HG03097 (cell line): ENCODE data around the gene AHSG.

Source experiments
- ATAC-seq: cut with Tn5 transposase; IDR thresholded peaks from one replicate; pipeline ENCODE4 v1.9.1; 2021; ENCODE audit not compliant: unreplicated experiment, low FRiP score

Gene AHSG

DNA sequence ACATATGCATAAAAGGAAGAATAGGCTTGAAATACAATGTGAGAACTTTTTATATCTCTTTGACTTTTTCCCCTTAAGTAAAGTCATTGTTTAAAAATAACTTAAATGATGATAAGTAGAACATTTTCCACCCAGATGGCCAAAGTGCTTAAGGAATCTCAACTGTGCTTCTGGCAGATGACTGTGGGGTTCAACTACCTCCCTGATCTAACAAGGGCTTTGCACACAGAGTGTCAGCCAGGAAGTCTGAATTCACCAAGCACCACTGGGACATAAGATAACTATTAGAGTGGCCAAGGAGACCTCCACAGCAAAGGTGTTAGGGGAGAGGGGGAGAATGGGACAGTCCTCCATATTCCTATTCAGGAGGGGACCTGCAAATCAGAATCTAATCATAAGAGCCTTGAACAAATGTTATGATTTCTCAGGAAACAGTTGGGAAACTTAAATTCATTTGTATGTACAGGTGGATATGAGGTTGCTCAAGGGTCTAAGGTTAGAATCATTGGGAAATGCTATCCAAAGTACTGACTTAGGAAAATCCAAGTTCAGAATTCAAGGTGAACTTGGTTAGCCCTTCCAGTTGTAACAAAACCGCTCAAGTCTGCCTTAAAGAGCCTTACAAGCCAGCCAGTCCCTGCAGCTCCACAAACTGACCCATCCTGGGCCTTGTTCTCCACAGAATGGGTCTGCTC lies 27.1 kb downstream of the AHSG start, which contains the start of gene FETUB:
FETUB (plus strand) TSS at position 622 of the 695 bp plus-strand sequence; CDS start at position 684, 62 bp downstream.
- ATAC-seq, result no peak

DNA sequence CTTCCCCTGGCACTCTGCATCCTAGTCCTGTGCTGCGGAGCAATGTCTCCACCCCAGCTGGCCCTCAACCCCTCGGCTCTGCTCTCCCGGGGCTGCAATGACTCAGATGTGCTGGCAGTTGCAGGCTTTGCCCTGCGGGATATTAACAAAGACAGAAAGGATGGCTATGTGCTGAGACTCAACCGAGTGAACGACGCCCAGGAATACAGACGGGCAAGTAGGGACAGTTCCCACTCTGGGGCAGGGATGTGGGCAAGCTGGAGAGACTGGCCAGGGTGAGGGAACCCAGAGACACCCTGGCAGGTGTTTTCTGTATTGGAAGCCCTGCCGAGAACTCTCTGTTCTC lies 27.6 kb downstream of the AHSG start:
- ATAC-seq, result no peak

DNA sequence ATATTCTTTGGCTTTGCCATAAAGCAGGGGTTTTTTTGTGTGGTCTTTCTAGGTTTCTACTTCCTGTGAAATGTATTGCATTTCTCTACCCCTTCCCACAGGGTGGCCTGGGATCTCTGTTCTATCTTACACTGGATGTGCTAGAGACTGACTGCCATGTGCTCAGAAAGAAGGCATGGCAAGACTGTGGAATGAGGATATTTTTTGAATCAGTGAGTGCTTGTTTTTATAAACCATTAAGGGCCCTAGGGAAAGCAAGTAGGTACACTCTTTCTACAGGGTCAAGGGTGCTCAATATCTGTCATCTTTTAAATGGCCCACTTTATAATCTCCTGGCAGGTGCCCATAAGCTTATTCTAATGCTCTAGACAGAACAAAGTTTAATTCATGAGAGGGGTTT lies 28.1 kb downstream of the AHSG start:
- no peak for ATAC-seq

DNA sequence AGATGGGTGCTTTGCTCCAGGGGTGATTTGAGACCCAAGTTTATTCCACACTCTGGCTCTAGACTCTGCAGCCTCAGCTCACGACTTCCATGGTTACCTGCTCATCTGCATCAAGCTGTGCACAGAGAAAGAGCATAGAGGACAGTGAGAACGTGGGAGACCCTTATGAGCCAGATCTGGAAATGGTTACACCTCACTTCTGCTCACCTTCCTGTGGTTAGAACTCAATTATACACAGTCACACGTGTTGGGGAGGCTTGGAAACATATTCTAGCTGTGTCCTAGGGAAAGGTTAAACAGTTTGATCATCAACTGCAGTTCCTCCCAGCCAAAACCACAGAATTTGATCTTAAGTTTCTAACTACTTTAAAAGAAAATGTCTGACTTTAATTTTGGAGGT lies 29.2 kb downstream of the AHSG start:
- no peak for ATAC-seq

DNA sequence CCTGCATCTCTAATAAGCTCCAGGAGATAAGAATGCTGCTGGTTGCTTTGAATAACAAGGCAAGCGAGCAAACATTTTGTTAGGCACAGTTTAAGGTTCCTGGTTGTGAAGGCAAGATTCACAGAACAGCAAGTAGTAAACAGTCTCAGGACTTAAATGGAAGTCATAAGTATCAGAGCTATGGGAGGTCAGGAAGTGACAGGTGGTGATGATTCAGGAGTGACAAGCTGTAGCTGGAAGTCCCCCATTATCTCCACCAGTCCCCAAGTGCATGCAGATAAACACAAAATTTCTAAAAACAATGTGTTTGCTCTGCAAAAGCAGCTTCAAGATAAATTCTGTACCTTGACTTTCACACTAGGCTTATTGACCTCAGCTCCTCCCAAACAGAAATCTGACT lies 30.6 kb downstream of the AHSG start:
- ATAC-seq, result peak; percentile 52

DNA sequence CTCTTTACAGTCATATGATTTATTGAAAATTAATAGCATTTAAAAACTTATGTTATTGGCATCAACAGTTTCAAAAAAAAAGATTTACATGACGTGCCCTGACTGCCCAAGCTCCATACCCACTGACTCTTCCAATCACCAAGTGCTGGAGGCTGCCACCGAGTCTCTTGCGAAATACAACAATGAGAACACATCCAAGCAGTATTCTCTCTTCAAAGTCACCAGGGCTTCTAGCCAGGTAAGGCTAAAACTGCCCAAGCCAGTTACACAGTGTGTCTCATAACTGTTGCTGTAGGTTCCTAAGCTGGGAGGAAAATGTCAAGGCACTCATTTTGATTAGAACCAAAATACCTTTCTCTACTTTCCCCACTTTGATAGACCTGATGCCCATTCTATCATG lies 31.8 kb downstream of the AHSG start:
- ATAC-seq, result no peak

DNA sequence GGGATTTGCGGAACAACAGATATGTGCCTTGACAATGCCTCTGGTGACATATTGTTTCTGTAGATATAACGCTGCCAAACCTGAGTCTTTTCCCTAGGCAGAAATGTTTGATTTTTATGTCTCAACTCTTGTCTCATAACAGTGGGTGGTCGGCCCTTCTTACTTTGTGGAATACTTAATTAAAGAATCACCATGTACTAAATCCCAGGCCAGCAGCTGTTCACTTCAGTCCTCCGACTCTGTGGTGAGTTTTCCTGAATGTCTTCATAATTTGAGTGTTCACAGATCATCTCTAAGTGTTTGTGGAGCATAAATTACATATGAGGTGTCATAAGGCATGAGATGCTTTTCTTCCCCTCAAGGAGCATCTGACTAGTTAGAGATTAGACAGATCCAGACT lies 33.2 kb downstream of the AHSG start:
- no peak for ATAC-seq

DNA sequence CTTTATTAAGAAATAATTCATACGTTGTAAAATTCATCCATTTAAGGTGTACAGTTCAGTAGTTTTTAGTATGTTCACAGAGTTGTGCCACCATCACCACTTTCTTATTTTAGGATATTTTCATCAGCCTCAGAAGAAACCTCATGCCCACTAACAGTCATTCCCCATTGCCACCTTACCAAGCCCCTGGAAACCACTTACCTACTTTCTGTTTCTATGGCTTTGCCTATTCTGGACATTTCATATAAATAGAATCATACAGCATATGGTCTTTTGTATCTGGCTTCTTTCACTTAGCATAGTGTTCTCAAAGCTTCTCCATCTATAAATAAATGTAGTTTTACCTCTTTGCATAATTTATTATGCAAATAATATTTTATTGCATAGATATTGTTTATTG lies 34.0 kb downstream of the AHSG start:
- no peak for ATAC-seq

DNA sequence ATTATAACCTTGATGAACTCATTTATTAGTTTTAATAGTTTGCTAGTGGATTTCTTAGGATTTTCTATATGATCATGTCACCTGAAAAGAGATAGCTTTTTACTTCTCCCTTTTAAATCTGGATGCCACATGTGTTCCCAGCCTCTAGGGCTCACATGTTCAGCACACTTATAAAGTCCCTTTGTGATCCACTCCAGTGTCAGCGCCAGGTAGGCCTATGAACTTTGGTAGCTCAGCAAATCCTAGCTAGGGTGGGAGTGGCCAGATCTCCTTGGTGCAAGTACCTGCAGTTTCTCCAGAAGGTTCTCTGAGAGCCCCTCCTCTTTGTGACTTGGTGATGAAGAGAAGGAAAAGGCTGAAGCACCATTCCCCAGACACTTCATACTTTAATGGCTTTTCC lies 36.0 kb downstream of the AHSG start:
- ATAC-seq, result no peak

DNA sequence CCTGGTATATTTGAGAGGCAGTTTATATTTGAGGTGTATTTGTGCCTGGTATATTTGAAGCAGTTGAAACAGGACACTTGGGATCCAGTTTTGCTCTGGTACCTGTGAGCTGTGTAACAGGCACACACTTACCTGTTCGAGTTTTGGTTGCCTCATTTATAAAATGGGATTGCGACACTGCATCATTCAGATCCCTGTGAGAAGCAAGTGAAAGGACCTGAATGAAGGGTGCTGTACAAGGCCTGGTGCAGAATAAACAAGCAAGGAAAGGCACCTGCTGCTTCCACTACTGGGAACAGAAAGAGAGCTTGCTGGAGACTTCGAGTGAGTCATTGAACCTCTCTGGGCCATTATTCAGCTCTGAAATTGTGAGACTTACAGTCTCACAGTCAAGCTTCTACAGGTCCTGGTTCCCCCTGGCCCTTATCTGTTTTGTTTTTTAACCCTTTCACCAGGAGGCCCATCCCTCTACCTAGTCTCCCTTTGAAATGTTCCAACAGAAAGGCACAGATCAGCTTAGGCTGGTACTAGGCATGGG lies 38.9 kb downstream of the AHSG start:
- ATAC-seq, result no peak

DNA sequence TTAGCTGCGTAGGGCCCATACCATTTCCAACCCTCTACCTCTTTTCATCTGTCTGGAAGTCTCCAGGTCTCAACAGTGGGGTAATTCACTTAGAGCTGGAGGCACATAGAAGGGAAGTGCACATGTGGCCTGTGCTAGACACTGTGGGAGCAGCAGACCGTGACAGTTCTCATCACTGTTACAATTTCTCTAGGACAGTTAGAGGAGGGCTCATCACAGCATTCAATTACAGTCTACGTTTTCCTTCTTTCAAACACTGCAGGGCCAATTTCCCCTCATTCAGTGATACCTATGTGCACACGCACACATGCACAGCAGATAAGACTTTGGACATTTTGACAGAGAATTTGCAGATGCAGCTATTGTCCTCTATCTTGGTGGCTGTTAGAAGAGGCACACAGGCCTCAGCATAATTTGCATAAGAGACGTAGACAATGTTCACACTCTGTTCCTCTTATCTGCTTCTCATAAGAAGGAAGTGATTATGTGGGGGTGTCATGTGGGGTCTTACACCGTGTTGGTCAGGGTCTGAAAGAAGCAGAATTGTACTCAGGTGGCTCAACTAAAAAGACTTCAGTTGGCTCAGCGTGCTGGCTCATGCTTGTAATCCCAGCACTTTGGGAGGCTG lies 40.3 kb downstream of the AHSG start:
- peak; percentile 87 for ATAC-seq

DNA sequence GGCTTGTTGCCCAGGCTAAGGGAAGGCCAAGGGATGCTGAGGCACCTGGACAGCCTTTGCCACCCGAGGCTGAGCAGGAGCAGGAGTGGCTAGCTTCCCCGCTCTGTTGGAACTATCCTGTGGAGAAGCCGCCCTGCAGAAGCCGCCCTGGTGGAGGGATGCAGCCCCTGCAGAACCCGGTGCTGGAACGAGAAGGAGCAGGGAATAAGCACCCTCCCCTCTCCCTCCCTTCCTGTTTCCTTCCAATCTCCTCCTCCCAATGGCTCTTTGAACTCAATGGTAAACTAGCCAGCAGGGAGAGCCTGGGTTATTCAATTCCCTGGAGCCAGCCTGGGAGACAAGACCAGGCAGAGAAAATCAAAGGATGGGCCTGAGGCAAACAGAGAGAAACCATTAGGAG lies 41.1 kb downstream of the AHSG start:
- no peak for ATAC-seq

DNA sequence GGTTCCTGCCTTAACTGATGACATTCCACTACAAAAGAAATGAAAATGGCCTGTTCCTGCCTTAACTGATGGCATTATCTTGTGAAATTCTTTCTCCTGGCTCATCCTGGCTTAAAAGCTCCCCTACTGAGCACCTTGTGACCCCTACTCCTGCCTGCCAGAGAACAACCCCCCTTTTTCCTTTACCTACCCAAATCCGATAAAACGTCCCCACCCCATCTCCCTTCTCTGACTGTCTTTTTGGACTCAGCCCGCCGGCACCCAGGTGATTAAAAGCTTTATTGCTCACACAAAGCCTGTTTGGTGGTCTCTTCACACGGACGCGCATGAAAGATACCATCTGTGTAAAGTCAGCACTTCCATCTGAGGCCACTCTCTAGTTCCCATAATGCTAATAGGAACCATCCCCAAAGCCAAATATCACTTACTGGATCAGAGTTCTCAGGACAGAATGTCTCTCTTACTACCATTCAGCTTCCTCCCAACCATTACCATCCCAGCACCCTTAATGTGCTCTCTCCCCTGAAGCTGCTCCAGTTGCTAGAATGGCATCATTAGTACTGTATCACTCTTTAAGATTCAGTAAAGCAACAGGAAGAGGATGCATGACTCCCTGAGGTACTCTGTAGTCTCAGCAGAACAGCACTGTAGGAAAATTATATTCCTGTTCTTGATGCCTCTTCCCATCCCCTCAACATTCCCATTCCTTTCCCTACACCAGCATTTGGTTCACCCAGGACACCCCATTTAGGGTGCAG lies 50.7 kb downstream of the AHSG start:
- no peak for ATAC-seq

DNA sequence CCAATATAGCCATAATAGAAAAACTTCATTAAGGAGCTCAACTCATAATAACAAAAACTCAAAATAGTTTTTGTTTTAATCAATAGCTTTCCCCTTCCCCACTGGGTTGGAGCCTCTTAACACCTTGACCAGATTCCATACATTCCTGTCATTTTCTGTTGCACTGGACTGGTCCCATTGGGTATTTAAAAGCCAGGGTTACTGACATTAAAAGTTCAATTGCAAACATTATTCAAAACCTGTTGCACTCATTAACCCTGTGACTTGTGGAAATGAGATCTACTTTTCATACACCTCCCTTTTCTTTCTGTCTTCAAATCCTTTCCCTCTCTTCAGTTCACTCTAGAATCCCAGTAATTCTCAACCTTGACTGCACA lies 51.2 kb downstream of the AHSG start:
- ATAC-seq, result no peak

DNA sequence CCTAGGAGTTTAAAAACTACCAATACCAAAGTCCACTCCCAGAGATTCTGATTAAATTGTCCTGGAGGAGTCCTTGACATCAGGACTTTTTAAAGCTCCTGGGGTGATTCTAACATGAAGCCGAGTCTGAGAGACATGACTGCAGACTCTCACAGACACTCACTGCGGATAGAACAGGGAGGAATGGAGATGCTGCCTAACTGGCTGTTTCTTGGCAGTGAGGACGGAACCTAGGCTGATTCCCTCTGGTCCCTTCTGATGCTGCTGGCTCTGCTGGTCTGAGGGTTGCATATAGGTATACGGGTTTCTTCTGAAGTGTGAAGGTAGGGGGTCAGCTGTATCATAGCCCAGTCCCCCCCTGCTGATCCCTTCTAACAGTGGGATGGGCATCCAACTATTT lies 51.6 kb downstream of the AHSG start:
- no peak for ATAC-seq

DNA sequence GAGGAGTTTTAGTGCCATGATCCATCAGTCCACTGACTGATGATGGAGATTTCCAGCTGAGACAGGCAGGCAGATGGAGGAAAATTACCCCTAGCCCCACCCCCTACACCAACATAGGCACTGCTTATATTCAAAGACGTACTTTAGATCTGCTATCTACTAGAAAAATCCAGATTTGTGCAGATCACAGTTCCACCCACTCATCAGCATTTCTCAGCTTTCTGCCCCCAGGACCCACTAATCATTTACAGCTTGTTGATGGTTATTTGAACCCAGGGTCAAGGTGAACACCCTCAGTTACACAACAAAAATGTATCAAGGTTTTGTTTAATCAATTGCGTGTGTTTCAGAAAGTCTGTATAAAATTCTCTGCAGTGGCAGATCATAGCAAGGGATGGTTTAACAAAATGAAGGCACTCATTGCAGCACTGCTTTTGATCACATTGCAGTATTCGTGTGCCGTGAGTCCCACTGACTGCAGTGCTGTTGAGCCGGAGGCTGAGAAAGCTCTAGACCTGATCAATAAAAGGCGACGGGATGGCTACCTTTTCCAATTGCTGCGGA lies 52.8 kb downstream of the AHSG start, which contains the start of gene HRG:
HRG (plus strand) TSS at position 390 of the 564 bp plus-strand sequence; CDS start at position 408, 18 bp downstream.
- ATAC-seq, result no peak

DNA sequence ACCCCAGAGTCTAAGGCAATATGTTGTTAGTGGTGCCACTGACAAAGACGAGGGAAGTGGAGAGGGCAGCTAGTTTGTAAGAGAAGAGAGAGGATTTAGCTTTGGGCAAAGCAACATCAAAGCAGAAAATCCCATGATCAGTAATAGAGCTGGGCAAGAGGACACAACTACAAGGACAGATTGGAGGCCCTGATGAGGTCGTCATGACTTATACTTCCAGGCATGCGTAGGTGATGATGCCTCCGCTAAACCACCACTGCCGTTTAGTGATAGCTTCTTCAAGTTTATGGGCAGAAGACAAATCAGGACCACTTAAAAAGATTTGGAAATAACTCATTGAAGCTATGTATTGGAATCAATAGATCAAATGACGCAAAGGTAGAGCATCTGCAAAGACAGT lies 55.6 kb downstream of the AHSG start:
- no peak for ATAC-seq

DNA sequence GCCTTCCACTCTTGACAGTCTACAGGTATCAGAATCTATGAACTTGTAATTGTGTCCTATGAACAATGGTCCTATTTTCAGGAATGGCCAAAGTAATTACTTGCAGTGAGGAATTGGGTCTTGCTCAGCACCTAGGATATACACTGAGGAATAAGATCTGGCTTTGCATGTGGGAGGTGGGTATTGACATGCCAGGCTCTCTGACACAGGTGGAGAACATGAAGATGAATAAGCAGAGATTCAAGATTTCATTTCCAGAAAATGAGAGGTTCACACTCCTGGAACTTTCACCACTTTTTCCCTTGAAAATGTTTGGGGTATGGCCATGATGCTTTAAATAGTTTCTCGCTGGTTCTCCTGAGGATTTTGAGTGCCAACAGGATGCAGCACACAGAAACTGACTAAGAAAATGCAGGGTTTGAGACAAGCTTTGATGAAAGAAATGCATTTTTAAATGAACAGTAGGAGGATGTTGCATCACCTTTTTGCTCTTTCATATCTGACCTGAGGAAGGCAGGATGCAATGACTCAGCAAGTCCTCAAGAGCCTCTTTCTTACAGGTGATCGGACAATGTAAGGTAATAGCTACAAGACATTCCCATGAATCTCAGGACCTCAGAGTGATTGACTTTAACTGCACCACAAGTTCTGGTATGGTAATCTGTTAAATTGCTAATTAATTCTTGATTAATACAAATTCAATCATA lies 56.7 kb downstream of the AHSG start:
- no peak for ATAC-seq

DNA sequence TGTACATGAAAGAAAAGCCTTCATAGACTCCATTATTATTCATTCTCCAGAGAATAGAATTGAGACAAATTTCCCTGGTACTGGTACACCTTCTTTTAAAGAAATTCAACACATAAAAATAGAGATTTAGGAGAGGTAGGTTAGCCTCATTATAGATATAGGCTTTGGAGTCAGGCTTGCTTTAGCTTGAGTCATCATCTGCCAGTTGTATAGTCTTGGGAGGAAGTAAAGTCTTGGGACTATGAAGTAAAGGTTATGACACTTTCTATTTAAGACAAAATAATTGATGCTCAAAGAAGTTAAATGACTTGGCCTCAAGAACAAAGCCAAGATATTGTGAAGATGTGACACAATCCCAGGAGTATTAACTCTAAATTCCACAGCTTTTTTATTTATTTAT lies 57.3 kb downstream of the AHSG start:
- no peak for ATAC-seq
